ENCODE measurements around the gene LRRC56.

Gene LRRC56

DNA sequence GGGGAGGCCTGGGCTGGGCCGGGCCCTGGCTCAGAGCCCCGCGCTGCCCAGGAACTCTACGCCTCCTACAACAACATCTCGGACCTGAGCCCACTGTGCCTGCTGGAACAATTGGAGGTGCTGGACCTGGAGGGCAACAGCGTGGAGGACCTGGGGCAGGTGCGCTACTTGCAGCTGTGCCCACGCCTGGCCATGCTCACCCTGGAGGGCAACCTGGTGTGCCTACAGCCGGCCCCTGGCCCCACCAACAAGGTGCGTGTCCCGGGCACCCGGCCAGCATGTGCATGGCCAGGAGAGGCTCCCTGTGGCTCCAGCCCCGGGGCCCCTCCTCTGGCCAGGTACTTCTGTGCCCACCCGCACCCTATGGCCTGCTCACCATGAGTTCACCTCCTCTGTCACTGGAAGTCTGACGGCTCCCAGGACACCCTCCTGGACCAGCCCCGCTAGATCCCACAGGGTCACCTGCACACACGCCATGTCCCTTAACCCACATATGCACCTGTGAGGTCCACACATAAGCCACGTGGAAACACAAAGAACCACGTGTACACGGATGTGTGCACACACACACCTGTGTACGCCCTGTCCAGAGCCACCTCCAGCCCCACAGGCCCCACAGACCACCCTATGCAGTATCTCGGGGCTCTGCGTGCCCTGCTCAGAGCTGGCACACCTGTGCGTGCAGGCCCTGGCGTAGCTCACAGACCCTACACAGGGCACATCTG lies 12.9 kb downstream of the LRRC56 start:
- no peak for DNase-seq (ENCODE audit: low read depth in 1 of 2, low spot score in 1 of 2)
- Histone ChIP-seq H3K27me3 (ENCODE audit: insufficient read depth, poor library complexity, severe bottlenecking) (peaks cover under 1% of the 10 kb centered on the region), H3K4me3 (replicated peaks; ENCODE audit: insufficient read depth, low read length) (no peak overlapping the region), H3K27ac (replicated peaks) (no peak overlapping the region)
- TF ChIP-seq SPI1 (IDR thresholded peaks at IDR 0.05; ENCODE audit: borderline replicate concordance, low read depth), result no peak
- no peak for TF ChIP-seq POLR2AphosphoS5 (IDR thresholded peaks at IDR 0.05; ENCODE audit: low read depth)
- no peak for TF ChIP-seq GABPA (IDR thresholded peaks at IDR 0.05; ENCODE audit: low read depth)
- TF ChIP-seq, protein P1, sequence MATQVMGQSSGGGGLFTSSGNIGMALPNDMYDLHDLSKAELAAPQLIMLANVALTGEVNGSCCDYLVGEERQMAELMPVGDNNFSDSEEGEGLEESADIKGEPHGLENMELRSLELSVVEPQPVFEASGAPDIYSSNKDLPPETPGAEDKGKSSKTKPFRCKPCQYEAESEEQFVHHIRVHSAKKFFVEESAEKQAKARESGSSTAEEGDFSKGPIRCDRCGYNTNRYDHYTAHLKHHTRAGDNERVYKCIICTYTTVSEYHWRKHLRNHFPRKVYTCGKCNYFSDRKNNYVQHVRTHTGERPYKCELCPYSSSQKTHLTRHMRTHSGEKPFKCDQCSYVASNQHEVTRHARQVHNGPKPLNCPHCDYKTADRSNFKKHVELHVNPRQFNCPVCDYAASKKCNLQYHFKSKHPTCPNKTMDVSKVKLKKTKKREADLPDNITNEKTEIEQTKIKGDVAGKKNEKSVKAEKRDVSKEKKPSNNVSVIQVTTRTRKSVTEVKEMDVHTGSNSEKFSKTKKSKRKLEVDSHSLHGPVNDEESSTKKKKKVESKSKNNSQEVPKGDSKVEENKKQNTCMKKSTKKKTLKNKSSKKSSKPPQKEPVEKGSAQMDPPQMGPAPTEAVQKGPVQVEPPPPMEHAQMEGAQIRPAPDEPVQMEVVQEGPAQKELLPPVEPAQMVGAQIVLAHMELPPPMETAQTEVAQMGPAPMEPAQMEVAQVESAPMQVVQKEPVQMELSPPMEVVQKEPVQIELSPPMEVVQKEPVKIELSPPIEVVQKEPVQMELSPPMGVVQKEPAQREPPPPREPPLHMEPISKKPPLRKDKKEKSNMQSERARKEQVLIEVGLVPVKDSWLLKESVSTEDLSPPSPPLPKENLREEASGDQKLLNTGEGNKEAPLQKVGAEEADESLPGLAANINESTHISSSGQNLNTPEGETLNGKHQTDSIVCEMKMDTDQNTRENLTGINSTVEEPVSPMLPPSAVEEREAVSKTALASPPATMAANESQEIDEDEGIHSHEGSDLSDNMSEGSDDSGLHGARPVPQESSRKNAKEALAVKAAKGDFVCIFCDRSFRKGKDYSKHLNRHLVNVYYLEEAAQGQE (IDR thresholded peaks at IDR 0.05; ENCODE audit: insufficient replicate concordance, low read depth), result no peak

GRCh38 chr11:550746-551085 lies 13.4 kb downstream of the LRRC56 start:
- TF ChIP-seq, protein P2, sequence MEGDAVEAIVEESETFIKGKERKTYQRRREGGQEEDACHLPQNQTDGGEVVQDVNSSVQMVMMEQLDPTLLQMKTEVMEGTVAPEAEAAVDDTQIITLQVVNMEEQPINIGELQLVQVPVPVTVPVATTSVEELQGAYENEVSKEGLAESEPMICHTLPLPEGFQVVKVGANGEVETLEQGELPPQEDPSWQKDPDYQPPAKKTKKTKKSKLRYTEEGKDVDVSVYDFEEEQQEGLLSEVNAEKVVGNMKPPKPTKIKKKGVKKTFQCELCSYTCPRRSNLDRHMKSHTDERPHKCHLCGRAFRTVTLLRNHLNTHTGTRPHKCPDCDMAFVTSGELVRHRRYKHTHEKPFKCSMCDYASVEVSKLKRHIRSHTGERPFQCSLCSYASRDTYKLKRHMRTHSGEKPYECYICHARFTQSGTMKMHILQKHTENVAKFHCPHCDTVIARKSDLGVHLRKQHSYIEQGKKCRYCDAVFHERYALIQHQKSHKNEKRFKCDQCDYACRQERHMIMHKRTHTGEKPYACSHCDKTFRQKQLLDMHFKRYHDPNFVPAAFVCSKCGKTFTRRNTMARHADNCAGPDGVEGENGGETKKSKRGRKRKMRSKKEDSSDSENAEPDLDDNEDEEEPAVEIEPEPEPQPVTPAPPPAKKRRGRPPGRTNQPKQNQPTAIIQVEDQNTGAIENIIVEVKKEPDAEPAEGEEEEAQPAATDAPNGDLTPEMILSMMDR (IDR thresholded peaks at IDR 0.05; ENCODE audit: insufficient read depth, low read length), result no peak
- TF ChIP-seq GABPA (IDR thresholded peaks at IDR 0.05; ENCODE audit: low read depth) (no peak), SPI1 (IDR thresholded peaks at IDR 0.05; ENCODE audit: borderline replicate concordance, low read depth) (no peak), POLR2AphosphoS5 (IDR thresholded peaks at IDR 0.05; ENCODE audit: low read depth) (no peak)
- TF ChIP-seq, protein P1 (IDR thresholded peaks at IDR 0.05; ENCODE audit: insufficient replicate concordance, low read depth), result no peak
- Histone ChIP-seq H3K27ac (replicated peaks) (no peak overlapping the region), H3K27me3 (ENCODE audit: insufficient read depth, poor library complexity, severe bottlenecking) (peaks cover 6% of the 10 kb centered on the region), H3K4me3 (replicated peaks; ENCODE audit: insufficient read depth, low read length) (no peak overlapping the region)
- no peak for DNase-seq (ENCODE audit: low read depth in 1 of 2, low spot score in 1 of 2)

GRCh38 chr11:551131-551530 lies 13.8 kb downstream of the LRRC56 start:
- TF ChIP-seq POLR2AphosphoS5 (IDR thresholded peaks at IDR 0.05; ENCODE audit: low read depth) (no peak), GABPA (IDR thresholded peaks at IDR 0.05; ENCODE audit: low read depth) (no peak), SPI1 (IDR thresholded peaks at IDR 0.05; ENCODE audit: borderline replicate concordance, low read depth) (no peak)
- TF ChIP-seq, protein P2 (IDR thresholded peaks at IDR 0.05; ENCODE audit: insufficient read depth, low read length), result no peak
- TF ChIP-seq, protein P1 (IDR thresholded peaks at IDR 0.05; ENCODE audit: insufficient replicate concordance, low read depth), result no peak
- DNase-seq (ENCODE audit: low read depth in 1 of 2, low spot score in 1 of 2), result no peak
- Histone ChIP-seq H3K27ac (replicated peaks) (no peak overlapping the region), H3K27me3 (ENCODE audit: insufficient read depth, poor library complexity, severe bottlenecking) (peaks cover 8% of the 10 kb centered on the region), H3K4me3 (replicated peaks; ENCODE audit: insufficient read depth, low read length) (no peak overlapping the region)

Measured in HL-60 (cell line).